Measurements from ENCODE around the gene DUSP8. TPM values are rescaled to one million over a fixed set of nuclear protein-coding genes. Genes with fewer than 3 reads are reported as not detected.
"Not testable (repeated sequence)": the region's sequence is repeated elsewhere in the genome, so short reads cannot be mapped to it uniquely, and the experiment has no call there.

The DUSP8 gene
- polyA plus RNA-seq, 1 of the 3 experiments (the other 2 are of a cell fraction) = 2.0 TPM

GRCh38 chr11:1586699-1587098, 14.6 kb upstream of the DUSP8 start:
- Histone ChIP-seq H3K4me1 (ENCODE audit: control insufficient read depth in 1 of 2, insufficient read depth in 2 of 2, low read depth in 1 of 2, low read length in 1 of 2) (no peaks in the 10 kb centered on the region), H3K79me2 (ENCODE audit: insufficient read depth) (no peaks in the 10 kb centered on the region), H4K20me1 (ENCODE audit: insufficient read depth) (no peaks in the 10 kb centered on the region), H3K9me3 (no peaks in the 10 kb centered on the region), H3K27me3 (ENCODE audit: insufficient read depth) (no peaks in the 10 kb centered on the region; the same call in 1 of the 2 replicates), H3K36me3 (replicated peaks in 1 of 2; ENCODE audit: control insufficient read depth in 1 of 2, insufficient read depth in 2 of 2, low read length in 1 of 2) (no peaks in the 10 kb centered on the region), H3K4me2 (no peak overlapping the region), H3K27ac (ENCODE audit: low read depth in 2 of 2, low read length in 1 of 2) (no peak overlapping the region), H3K9ac (no peak overlapping the region), H2AFZ (ENCODE audit: low read depth) (no peak overlapping the region), H3F3A (replicated peaks; ENCODE audit: insufficient read depth) (no peaks in the 10 kb centered on the region), H3K9me2 (no peaks in the 10 kb centered on the region), H3K4me3 (ENCODE audit: low read depth in 2 of 2, low read length in 1 of 2) (no peak overlapping the region)
- DNase-seq = no peak
- ChIA-PET CTCF (interaction anchor here (1.0 to 4.2 kb wide), 4 partner anchors 9 to 565 kb away, joined by 3 to 21 read pairs (median 4); no protein-coding TSS in a partner anchor), POLR2A (no interaction called here)
- WGBS (ENCODE audit: low lambda C conversion rate) = 48% methylated on average over 2 of the region's 2 CpGs
- TF ChIP-seq NRF1 (IDR thresholded peaks at IDR 0.05; ENCODE audit: low read depth, low read length) = no peak
- no peak for TF ChIP-seq JUND (IDR thresholded peaks at IDR 0.05)
- TF ChIP-seq CHD2 (IDR thresholded peaks at IDR 0.05; ENCODE audit: low read length, partially characterized antibody) = no peak
- no peak for TF ChIP-seq EZH2phosphoT487 (IDR thresholded peaks at IDR 0.05; ENCODE audit: borderline replicate concordance, low read depth)
- no peak for TF ChIP-seq CTCF (IDR thresholded peaks at IDR 0.05)
- TF ChIP-seq SMC3 (IDR thresholded peaks at IDR 0.05; ENCODE audit: low read depth, low read length) = no peak
- TF ChIP-seq POLR2AphosphoS5 (IDR thresholded peaks at IDR 0.05; ENCODE audit: low read depth, low read length) = no peak
- no peak for TF ChIP-seq FOSL2 (IDR thresholded peaks at IDR 0.05; ENCODE audit: borderline replicate concordance, low read depth)
- TF ChIP-seq SIN3A (IDR thresholded peaks at IDR 0.05; ENCODE audit: borderline replicate concordance, low read depth, low read length) = no peak
- no peak for TF ChIP-seq NFIC (IDR thresholded peaks at IDR 0.05; ENCODE audit: borderline replicate concordance)
- no peak for TF ChIP-seq ZBTB33 (IDR thresholded peaks at IDR 0.05; ENCODE audit: borderline replicate concordance, low read depth)
- TF ChIP-seq TEAD4 (IDR thresholded peaks at IDR 0.05; ENCODE audit: borderline replicate concordance, insufficient read depth) = no peak
- no peak for TF ChIP-seq FOXM1 (IDR thresholded peaks at IDR 0.05; ENCODE audit: low read depth)
- TF ChIP-seq GABPA (IDR thresholded peaks at IDR 0.05; ENCODE audit: low read depth) = no peak
- no peak for TF ChIP-seq MXI1 (IDR thresholded peaks at IDR 0.05; ENCODE audit: low read depth, low read length)

GRCh38 chr11:1584661-1585370, 12.7 kb upstream of the DUSP8 start, which contains the start of gene KRTAP5-1:
Gene KRTAP5-1 (minus strand): TSS chr11:1585283. CDS start chr11:1585249, 34 bp downstream.
- H3K9ac ChIP-seq; H3K36me3 ChIP-seq (replicated peaks in 1 of 2; ENCODE audit: control insufficient read depth in 1 of 2, insufficient read depth in 2 of 2, low read length in 1 of 2); H3K4me1 ChIP-seq (ENCODE audit: control insufficient read depth in 1 of 2, insufficient read depth in 2 of 2, low read depth in 1 of 2, low read length in 1 of 2); H3F3A ChIP-seq (replicated peaks; ENCODE audit: insufficient read depth); H3K4me3 ChIP-seq (ENCODE audit: low read depth in 2 of 2, low read length in 1 of 2); H3K9me3 ChIP-seq; H3K9me2 ChIP-seq; H4K20me1 ChIP-seq (ENCODE audit: insufficient read depth); H3K27ac ChIP-seq (ENCODE audit: low read depth in 2 of 2, low read length in 1 of 2); H3K79me2 ChIP-seq (ENCODE audit: insufficient read depth); DNase-seq; H2AFZ ChIP-seq (ENCODE audit: low read depth); POLR2A ChIA-PET; H3K27me3 ChIP-seq (ENCODE audit: insufficient read depth); H3K4me2 ChIP-seq: not testable (repeated sequence)
- CTCF ChIA-PET = interaction anchor here (1.3 to 4.2 kb wide), 2 partner anchors 10 to 11 kb away, joined by 5 to 21 read pairs; no protein-coding TSS in a partner anchor
- 87% methylated on average over 5 of the region's 9 CpGs for WGBS (ENCODE audit: low lambda C conversion rate)

GRCh38 chr11:1582909-1583308, 10.8 kb upstream of the DUSP8 start:
- H3K9me3 ChIP-seq; H3K4me1 ChIP-seq (ENCODE audit: control insufficient read depth in 1 of 2, insufficient read depth in 2 of 2, low read depth in 1 of 2, low read length in 1 of 2); H3K36me3 ChIP-seq (replicated peaks in 1 of 2; ENCODE audit: control insufficient read depth in 1 of 2, insufficient read depth in 2 of 2, low read length in 1 of 2); H3K9me2 ChIP-seq; H3K4me2 ChIP-seq; POLR2A ChIA-PET; H4K20me1 ChIP-seq (ENCODE audit: insufficient read depth); H3K4me3 ChIP-seq (ENCODE audit: low read depth in 2 of 2, low read length in 1 of 2); H3K9ac ChIP-seq; DNase-seq; H3K27me3 ChIP-seq (ENCODE audit: insufficient read depth); H3K27ac ChIP-seq (ENCODE audit: low read depth in 2 of 2, low read length in 1 of 2); H3K79me2 ChIP-seq (ENCODE audit: insufficient read depth); H2AFZ ChIP-seq (ENCODE audit: low read depth); H3F3A ChIP-seq (replicated peaks; ENCODE audit: insufficient read depth): not testable (repeated sequence)
- 73% methylated on average over 2 of the region's 2 CpGs for WGBS (ENCODE audit: low lambda C conversion rate)
- CTCF ChIA-PET = interaction anchor here (1.1 to 4.2 kb wide), 6 partner anchors 8 to 41 kb away, joined by 3 to 21 read pairs (median 5); no protein-coding TSS in a partner anchor
